ENCODE results near the gene RTN4RL1. TPM values are rescaled to one million over a fixed set of nuclear protein-coding genes. Genes with fewer than 3 reads are reported as not detected.

The RTN4RL1 gene
- total and polyA plus RNA-seq, 2 of the 13 experiments (the other 11 are each of a cell fraction or from before 2014, with no cell fraction given), result 0.01 TPM; not detected in 1

GRCh38 chr17:1943436-1943831 lies 81.7 kb downstream of the RTN4RL1 start:
- no peak for FAIRE-seq
- no peak overlapping the region for H3K27ac ChIP-seq (ENCODE audit: extremely low read length, insufficient read depth, low read length)
- H3K9me3 ChIP-seq (ENCODE audit: low read length), result no peaks in the 10 kb centered on the region
- ChIA-PET CTCF (ENCODE audit: low intra/inter-chr PET ratio, low total read pairs) (no interaction called here), POLR2A (no interaction called here)
- DNase-seq (ENCODE audit: low spot score), result no peak
- H3K79me2 ChIP-seq (ENCODE audit: insufficient read depth, low read length), result no peaks in the 10 kb centered on the region
- H3K4me1 ChIP-seq (ENCODE audit: insufficient read depth, low read length), result peaks cover 30% of the 10 kb centered on the region
- no peak overlapping the region for H3K4me2 ChIP-seq (ENCODE audit: low read depth, low read length)
- no peaks in the 10 kb centered on the region; the same call in 1 of the 2 replicates for H4K20me1 ChIP-seq (ENCODE audit: insufficient read depth, low read length)
- H3K27me3 ChIP-seq (ENCODE audit: control insufficient read depth in 1 of 2, insufficient read depth in 2 of 2, low read length in 2 of 2), result peaks cover 9 to 45% of the 10 kb centered on the region in 2 experiments; a peak in 4 of 5 replicates
- in situ Hi-C loops (cut with HindIII; ENCODE audit: extremely low pct_ligation_motif_present, low pct_unique_long_range_greater_than_20kb), result no loop called here
- BruUV-seq (replicated peaks), result no TSS peak
- ATAC-seq, result no peak
- H3K9ac ChIP-seq (ENCODE audit: insufficient read depth, low read depth, low read length), result no peak overlapping the region
- no peak for TF ChIP-seq ZNF761 (CRISPR knock-in tag; conservative IDR thresholded peaks at IDR 0.05)
- no peak for TF ChIP-seq BRF2 (CRISPR knock-in tag; IDR thresholded peaks at IDR 0.05)
- TF ChIP-seq HMGA1 (CRISPR knock-in tag; conservative IDR thresholded peaks at IDR 0.05), result no peak
- no peak for TF ChIP-seq ZNF318 (CRISPR knock-in tag; IDR thresholded peaks at IDR 0.05)
- TF ChIP-seq FOXA3 (CRISPR knock-in tag; IDR thresholded peaks at IDR 0.05), result no peak
- TF ChIP-seq KAT8 (CRISPR knock-in tag; IDR thresholded peaks at IDR 0.05), result no peak
- TF ChIP-seq MTA3 (CRISPR knock-in tag; IDR thresholded peaks at IDR 0.05), result no peak
- TF ChIP-seq MLLT10 (CRISPR knock-in tag; IDR thresholded peaks at IDR 0.05), result no peak
- no peak for TF ChIP-seq CHCHD3 (CRISPR knock-in tag; IDR thresholded peaks at IDR 0.05)
- no peak for TF ChIP-seq ZNF768 (CRISPR knock-in tag; IDR thresholded peaks at IDR 0.05)
- no peak for TF ChIP-seq KDM2A (CRISPR knock-in tag; IDR thresholded peaks at IDR 0.05; ENCODE audit: borderline replicate concordance, low read depth)
- TF ChIP-seq ZBTB42 (CRISPR knock-in tag; IDR thresholded peaks at IDR 0.05), result no peak
- no peak for TF ChIP-seq ATF7 (IDR thresholded peaks at IDR 0.05)
- no peak for TF ChIP-seq ATF7 (CRISPR knock-in tag; IDR thresholded peaks at IDR 0.05)
- TF ChIP-seq FOXK2 (IDR thresholded peaks at IDR 0.05), result no peak
- no peak for TF ChIP-seq ZNF891 (CRISPR knock-in tag; IDR thresholded peaks at IDR 0.05)
- TF ChIP-seq RCOR2 (CRISPR knock-in tag; IDR thresholded peaks at IDR 0.05), result no peak
- TF ChIP-seq NFE2L1 (CRISPR knock-in tag; IDR thresholded peaks at IDR 0.05; ENCODE audit: borderline replicate concordance), result no peak
- TF ChIP-seq ZNF577 (CRISPR knock-in tag; IDR thresholded peaks at IDR 0.05; ENCODE audit: borderline replicate concordance, low read depth), result no peak
- TF ChIP-seq ZNF644 (CRISPR knock-in tag; IDR thresholded peaks at IDR 0.05; ENCODE audit: low read depth), result no peak
- H3K4me3 ChIP-seq (replicated peaks in 1 of 3; ENCODE audit: insufficient read depth in 1 of 3, low read depth in 2 of 3, low read length in 3 of 3), result no peak overlapping the region
- no peaks in the 10 kb centered on the region for H3K36me3 ChIP-seq (replicated peaks in 1 of 2; ENCODE audit: control insufficient read depth in 1 of 2, insufficient read depth in 2 of 2, low read length in 2 of 2)
- intact Hi-C loops (cut with micrococcal nuclease; ENCODE audit: unreplicated experiment), result no loop called here
- WGBS (ENCODE audit: low lambda C conversion rate), result 66% methylated on average over 4 of the region's 11 CpGs
- H2AFZ ChIP-seq (ENCODE audit: low read length), result no peak overlapping the region

Data from HepG2 (cell line).